Measurements from ENCODE around the gene ADORA3. TPM values are rescaled to one million over a fixed set of nuclear protein-coding genes. Genes with fewer than 3 reads are reported as not detected.

Gene ADORA3
- total RNA-seq, 1 experiment from 2014 or later, result not detected

- ChIA-PET POLR2A (no interaction called here), CTCF (no interaction called here)
- no peak for TF ChIP-seq SIN3A (IDR thresholded peaks at IDR 0.05; ENCODE audit: borderline replicate concordance, insufficient read depth, low read depth, low read length)
- TF ChIP-seq REST (IDR thresholded peaks at IDR 0.05; ENCODE audit: insufficient read depth in 1 of 2, low read depth in 2 of 2, low read length in 1 of 2), result no peak
- TF ChIP-seq TCF7L2 (IDR thresholded peaks at IDR 0.05; ENCODE audit: low read depth, low read length), result no peak
- TF ChIP-seq CTCF (IDR thresholded peaks at IDR 0.05), result no peak
- TF ChIP-seq POLR2AphosphoS5 (IDR thresholded peaks at IDR 0.05; ENCODE audit: low read depth, low read length), result no peak
- DNase-seq (ENCODE audit: low read depth, low spot score) (no peak), ATAC-seq (no peak)
- Histone ChIP-seq H3K27me3 (ENCODE audit: control insufficient read depth, insufficient read depth, low read length) (no peaks in the 10 kb centered on the region), H3K27ac (ENCODE audit: low read length) (no peak overlapping the region), H3K9me3 (ENCODE audit: control insufficient read depth, insufficient read depth, low read depth, low read length) (no peaks in the 10 kb centered on the region), H3K4me1 (ENCODE audit: control insufficient read depth, insufficient read depth, low read length) (no peaks in the 10 kb centered on the region), H3K36me3 (ENCODE audit: control insufficient read depth, insufficient read depth, low read length) (no peaks in the 10 kb centered on the region), H3K4me3 (ENCODE audit: low read depth in 2 of 2, low read length in 2 of 2) (no peak overlapping the region)
- intact Hi-C loops (cut with micrococcal nuclease; ENCODE audit: unreplicated experiment), result no loop called here
- BruUV-seq (replicated peaks), result no TSS peak
- in situ Hi-C loops (cut with HindIII; ENCODE audit: low pct_unique_long_range_greater_than_20kb, low sequenced_read_pairs), result no loop called here
These were observed 38.8 kb upstream of the ADORA3 start for GRCh38 chr1:111542187-111542586.

GRCh38 chr1:111541721-111542120 lies 38.3 kb upstream of the ADORA3 start:
- no peak for TF ChIP-seq POLR2AphosphoS5 (IDR thresholded peaks at IDR 0.05; ENCODE audit: low read depth, low read length)
- TF ChIP-seq REST (IDR thresholded peaks at IDR 0.05; ENCODE audit: insufficient read depth in 1 of 2, low read depth in 2 of 2, low read length in 1 of 2), result no peak
- no peak for TF ChIP-seq CTCF (IDR thresholded peaks at IDR 0.05)
- TF ChIP-seq SIN3A (IDR thresholded peaks at IDR 0.05; ENCODE audit: borderline replicate concordance, insufficient read depth, low read depth, low read length), result no peak
- TF ChIP-seq TCF7L2 (IDR thresholded peaks at IDR 0.05; ENCODE audit: low read depth, low read length), result no peak
- BruUV-seq (replicated peaks), result no TSS peak
- ATAC-seq (no peak), DNase-seq (ENCODE audit: low read depth, low spot score) (no peak)
- in situ Hi-C loops (cut with HindIII; ENCODE audit: low pct_unique_long_range_greater_than_20kb, low sequenced_read_pairs) (no loop called here), intact Hi-C loops (cut with micrococcal nuclease; ENCODE audit: unreplicated experiment) (no loop called here)
- CTCF ChIA-PET, result no interaction called here
- Histone ChIP-seq H3K27ac (ENCODE audit: low read length) (no peak overlapping the region), H3K27me3 (ENCODE audit: control insufficient read depth, insufficient read depth, low read length) (no peaks in the 10 kb centered on the region), H3K4me1 (ENCODE audit: control insufficient read depth, insufficient read depth, low read length) (no peaks in the 10 kb centered on the region), H3K9me3 (ENCODE audit: control insufficient read depth, insufficient read depth, low read depth, low read length) (no peaks in the 10 kb centered on the region), H3K36me3 (ENCODE audit: control insufficient read depth, insufficient read depth, low read length) (no peaks in the 10 kb centered on the region), H3K4me3 (ENCODE audit: low read depth in 2 of 2, low read length in 2 of 2) (no peak overlapping the region)
- POLR2A ChIA-PET, result interaction anchor here (0.6 kb wide), 1 partner anchor 12 kb away, joined by 3 read pairs; no protein-coding TSS in a partner anchor

All from Panc1 (cell line).